ENCODE data around the gene PANX1.
"Not testable (repeated sequence)": the region's sequence is repeated elsewhere in the genome, so short reads cannot be mapped to it uniquely, and the experiment has no call there.

The PANX1 gene

DNA sequence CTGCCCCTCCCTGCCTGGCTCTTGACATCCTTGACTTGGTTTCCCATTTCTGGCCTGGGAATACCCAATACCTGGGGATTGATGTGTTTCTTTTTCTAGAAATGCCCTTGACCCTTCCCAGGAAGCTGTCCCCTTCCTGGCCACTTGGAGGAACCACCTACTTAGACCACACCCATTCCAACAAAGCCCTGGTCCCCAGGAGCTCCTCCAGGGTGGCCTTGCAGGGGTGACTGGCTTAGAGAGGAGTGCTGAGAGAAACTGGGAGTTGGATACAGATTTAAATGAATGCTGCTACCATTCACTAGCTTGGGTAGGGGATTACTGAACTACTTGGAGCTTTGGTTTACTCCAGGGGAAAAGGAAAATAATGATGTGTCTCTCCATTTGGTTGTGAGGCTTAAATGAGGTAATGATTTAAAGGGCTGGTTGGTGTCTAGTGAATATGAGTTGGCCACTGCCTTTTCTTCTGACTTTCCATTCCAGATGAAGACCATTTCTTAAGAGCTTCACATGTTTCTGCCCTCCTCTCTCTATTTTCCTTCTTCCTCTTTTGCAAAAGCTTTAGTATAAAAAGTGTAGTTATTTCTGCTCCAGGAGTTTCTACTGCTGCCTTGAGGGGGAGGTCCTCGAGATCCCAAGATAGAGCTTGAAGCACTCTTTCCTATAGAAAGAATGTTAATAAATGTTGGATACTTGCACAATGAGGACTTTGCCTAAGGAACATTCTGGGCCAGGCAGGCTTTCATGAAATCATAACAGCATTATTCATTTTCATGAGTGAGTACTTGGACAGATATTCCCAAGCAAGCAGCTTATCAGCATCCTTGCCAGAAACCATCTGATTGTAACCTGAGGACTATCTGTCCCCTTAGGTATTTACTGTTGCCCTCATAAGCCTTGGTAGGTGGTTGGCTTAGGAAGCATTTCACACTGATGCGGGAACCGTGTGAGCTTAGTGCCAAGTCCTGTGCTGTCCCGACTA, 22.4 kb downstream of the PANX1 start:
- DNase-seq, result no peak

DNA sequence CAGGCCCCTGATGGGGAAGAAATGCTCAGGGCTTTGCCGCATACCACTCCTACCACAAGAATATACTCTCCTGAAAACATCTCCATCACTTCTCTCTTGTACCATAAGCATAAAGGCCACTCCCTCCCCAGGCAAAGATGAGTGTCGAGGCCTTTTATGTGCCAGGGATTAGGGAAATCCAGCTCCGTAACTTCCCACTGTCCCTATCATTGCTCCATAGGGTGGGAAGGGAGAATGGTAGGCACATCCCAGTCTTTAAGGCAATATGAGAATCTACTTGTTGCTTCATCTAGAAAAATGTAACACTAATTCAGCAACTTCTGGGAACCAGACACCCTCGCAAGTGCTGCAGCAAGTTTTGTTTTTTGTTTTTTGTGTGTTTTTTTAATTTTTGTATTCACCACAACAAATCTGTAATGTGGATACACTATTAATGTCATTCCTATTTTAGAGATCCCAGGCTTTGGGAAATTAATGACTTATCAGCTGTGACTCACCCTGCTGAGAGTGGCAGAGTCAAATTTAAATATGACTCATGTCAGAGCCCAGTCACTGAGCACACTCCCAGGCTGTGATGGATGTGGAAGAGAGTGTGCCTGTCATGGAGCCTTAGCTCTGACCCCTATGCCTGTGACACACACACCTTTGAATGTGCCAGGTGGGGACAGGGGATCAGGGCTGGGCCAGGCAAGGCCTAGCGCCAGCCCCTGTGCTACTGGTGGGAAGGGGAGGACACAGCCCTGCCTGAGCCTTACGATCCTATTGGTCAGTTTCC, 23.4 kb downstream of the PANX1 start:
- DNase-seq, result no peak

- no peak for DNase-seq
Observed at GRCh38 chr11:94152678-94153065, 24.0 kb downstream of the PANX1 start.

DNA sequence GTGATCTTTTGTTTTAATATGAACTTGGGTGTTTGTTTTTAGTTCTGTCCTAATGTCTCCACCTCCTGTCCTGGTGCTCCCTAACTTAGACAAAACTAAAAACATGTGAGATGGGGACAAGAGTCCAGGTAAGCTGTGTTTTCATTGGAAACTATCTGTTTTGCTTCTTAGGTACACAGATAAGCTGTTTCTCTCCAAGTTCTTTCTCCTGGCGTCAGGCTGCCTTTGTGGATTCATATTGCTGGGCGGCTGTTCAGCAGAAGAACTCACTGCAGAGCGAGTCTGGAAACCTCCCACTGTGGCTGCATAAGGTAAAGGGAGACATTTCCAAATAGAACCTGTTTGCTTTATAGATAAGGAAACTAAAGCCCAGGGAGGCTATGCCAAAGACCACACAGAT, 24.7 kb downstream of the PANX1 start:
- DNase-seq, result no peak

DNA sequence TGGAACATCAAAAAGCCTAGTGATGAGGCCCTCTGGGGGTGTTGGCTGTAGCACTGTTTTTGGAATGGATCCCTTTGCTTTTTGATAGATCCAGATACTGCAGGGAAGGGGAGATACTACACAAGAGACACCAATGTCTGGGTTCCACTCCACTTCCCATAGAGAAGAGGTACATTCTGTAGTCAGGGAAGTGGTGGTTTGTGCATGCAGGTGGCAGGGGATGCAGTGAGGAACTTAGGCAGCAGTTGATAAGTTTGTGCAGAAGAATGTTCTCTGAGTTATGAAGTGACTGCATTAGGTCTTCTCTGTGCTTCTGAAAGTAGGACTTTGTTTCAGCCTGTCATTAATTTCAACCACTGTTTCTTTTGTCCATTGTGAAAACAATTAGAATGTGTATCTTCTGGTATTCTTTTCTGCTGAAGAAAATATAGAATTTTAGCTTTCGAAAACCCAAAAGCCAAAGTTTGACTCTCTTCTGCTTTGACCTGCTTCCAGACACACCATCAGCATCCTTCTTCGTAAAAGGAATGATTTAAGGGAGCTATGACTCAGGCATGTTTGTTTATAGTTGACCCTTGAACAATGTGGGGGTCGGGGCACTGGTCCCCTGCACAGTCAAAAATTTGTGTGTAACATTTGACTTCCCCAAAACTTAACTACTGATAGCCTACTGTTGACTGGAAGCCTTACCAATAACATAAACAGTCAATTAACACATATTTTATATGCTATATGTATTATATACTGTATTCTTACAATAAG, 25.6 kb downstream of the PANX1 start:
- DNase-seq, result no peak

DNA sequence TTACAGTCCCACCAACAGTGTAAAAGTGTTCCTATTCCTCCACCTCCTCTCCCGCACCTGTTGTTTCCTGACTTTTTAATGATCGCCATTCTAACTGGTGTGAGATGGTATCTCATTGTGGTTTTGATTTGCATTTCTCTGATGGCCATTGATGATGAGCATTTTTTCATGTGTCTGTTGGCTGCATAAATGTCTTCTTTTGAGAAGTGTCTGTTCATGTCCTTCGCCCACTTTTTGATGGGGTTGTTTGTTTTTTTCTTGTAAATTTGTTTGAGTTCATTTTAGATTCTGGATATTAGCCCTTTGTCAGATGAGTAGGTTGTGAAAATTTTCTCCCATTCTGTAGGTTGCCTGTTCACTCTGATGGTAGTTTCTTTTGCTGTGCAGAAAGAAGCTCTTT, 28.7 kb downstream of the PANX1 start:
- not testable (repeated sequence) for DNase-seq

GRCh38 chr11:94168882-94169281, 40.2 kb downstream of the PANX1 start:
- DNase-seq, result no peak

DNA sequence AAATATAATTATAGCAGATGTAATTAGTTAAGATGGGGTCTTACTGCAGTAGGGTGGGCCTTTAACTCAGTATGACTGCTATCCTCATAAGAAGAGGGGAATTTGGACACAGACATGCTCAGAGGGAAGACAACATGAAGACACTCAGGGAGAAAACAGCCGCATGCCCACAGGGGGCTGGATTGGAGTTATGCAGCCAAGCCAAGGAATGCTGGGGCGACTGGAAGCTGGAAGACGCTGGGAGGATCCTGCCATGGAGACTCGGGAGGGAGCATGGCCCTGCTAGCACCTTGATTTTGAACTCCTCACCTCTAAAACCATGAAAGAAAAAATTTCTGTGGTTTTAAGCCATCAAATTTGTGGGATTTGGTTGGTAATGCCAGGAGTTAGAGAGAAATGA, 40.9 kb downstream of the PANX1 start:
- no peak for DNase-seq

- DNase-seq, result no peak
Observed at GRCh38 chr11:94169930-94170545, 41.4 kb downstream of the PANX1 start.

DNA sequence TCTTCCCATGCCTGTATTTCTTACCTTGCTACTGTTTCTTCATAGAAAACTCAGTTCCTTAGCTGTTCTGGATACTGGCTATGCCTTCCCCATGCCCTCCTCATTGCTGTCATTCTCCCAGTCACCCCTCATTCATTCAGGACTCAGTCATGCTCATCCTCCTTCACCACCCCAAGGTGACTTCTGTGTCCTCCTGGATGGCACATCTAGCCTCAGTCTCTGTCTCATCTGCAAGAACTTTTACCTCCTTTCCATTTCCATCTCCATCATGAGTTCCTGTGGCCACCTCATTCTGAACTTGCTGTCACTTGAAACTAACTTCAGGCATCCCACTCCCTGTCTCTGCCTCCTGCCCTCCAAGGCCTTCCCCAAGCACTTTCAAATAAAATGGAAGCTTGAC, 42.3 kb downstream of the PANX1 start:
- DNase-seq, result no peak

- DNase-seq, result peak; percentile 22
Observed at GRCh38 chr11:94171693-94172440, 43.2 kb downstream of the PANX1 start.

DNA sequence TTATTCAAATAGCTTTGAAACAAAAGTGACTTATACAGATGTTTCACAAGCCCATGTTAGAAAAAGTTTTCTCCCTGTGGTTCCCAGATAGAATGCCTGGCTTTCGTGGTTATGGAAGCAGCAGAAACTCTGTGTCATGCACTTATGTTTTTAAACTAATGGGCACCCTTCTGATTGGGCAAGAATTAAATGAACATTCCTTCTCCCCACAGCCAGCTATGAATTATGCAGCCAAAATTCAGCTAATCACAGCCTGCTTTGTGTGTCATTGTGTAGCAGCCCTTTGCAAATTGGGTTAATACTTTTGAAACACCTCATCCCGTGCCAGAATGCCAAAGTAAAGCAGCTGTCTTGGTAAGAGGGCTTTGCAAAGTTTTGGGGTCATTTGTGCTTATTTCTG, 46.9 kb downstream of the PANX1 start:
- no peak for DNase-seq

GRCh38 chr11:94178331-94178730, 49.7 kb downstream of the PANX1 start:
- no peak for DNase-seq

- DNase-seq, result no peak
Observed at GRCh38 chr11:94179696-94180095, 51.1 kb downstream of the PANX1 start.

DNA sequence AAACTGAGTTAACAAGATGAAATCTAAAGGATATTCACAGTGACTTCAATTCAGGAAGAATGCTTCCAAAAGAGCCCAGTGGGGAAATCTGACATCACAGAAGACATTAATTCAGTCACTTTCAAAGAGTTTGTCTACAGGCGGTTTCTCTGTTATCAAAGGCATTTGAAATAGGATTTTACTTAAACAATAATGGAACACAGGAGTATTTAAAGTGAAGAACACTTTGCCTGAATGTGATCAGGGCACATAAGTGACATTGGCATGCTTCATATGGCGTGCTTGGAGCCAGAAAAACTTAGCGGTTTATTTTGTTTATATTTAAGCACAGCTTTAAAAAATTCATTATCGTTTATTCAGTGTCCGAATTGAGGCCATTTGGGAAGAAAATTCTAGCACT, 52.9 kb downstream of the PANX1 start:
- no peak for DNase-seq

DNA sequence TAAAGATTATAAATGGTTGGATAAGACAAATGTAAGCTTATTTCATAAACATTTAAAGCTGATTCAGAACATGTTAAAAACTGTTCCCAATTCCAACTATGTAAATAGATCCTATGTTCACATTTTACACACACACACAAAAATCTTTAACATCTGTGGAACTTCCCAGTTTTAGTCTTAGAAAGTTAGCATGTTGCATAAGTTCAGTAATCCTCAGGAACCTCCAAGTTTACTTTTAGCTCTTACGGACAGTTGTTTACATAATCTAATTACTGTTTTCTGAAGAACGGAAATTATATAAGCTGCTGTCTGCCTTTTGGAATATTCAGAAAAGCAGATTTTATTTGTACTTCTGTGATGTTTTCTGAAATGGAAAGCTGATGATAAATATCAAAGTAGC, 53.3 kb downstream of the PANX1 start:
- no peak for DNase-seq

- no peak for DNase-seq
Observed at GRCh38 chr11:94183251-94183885, 54.7 kb downstream of the PANX1 start.

DNA sequence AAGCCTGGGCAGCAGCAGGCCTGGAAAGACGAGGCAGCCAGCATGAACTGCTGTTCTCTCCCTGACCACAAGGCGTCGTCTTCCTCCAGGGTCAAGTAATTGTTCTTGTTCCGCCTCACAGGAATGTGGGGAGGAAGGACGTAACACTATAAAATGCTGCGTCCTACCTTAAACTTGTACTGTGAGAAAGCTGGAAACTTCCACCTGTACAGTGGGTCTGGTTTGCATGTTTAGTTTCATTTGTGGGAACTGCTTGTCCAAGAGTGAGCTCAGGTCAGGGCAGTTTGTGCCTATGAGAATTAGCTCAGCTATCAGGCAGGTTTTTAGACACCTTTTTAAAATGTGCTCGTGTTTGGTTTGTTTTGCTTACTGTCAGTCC, 55.2 kb downstream of the PANX1 start:
- DNase-seq, result peak; percentile 5

DNA sequence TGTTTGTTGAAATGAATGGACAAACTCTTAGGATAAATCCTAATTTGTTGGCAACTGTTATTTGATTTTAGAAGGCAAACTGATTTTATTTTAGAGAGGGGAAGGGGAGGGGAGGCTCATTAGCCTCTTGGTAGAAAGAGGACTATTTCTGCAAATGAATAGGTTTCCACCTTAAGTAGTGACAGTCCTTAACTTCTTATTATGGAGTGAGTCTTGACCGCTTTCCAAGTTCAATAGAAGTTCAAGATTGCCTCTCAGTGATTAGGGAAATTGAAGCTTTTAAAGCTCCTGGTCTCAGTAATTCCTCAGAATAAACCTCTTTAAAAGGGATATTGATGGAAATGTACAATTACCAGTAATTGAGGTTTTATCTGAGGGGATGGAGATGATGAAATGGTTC, 55.7 kb downstream of the PANX1 start:
- no peak for DNase-seq

GRCh38 chr11:94184846-94185245, 56.2 kb downstream of the PANX1 start:
- DNase-seq, result no peak

- DNase-seq, result no peak
Observed at GRCh38 chr11:94185416-94186084, 56.9 kb downstream of the PANX1 start.
